HepG2 (cell line): ENCODE data around the gene TAF1B. TPM values are rescaled to one million over a fixed set of nuclear protein-coding genes. Genes with fewer than 3 reads are reported as not detected.

ENCODE experiments used
- AKAP8 ChIP-seq: sonication (generic); formaldehyde crosslinking; IDR thresholded peaks from 2 replicates; pipeline ENCODE4 v1.5.1; 2020; ENCODE audit warnings: mild to moderate bottlenecking, missing genetic modification reagents
- ATAD3A ChIP-seq: sonication (generic); formaldehyde crosslinking; IDR thresholded peaks from 2 replicates; pipeline ENCODE4 v1.4.0; 2020; ENCODE audit warnings: missing genetic modification reagents
- CSRNP1 ChIP-seq: sonication (generic); formaldehyde crosslinking; IDR thresholded peaks from 2 replicates; pipeline ENCODE4 v1.8.1; 2023; ENCODE audit warnings: mild to moderate bottlenecking, missing genetic modification reagents
- GATAD2A ChIP-seq: IDR thresholded peaks from 2 replicates; pipeline ENCODE4 v1.6.1; 2016
- HES4 ChIP-seq: sonication (generic); formaldehyde crosslinking; IDR thresholded peaks from 2 replicates; pipeline ENCODE4 v1.9.0; 2021; ENCODE audit warnings: mild to moderate bottlenecking, missing genetic modification reagents, borderline replicate concordance
- HIC2 ChIP-seq: sonication (generic); formaldehyde crosslinking; IDR thresholded peaks from 2 replicates; pipeline ENCODE4 v1.9.0; 2022; ENCODE audit warnings: low read depth, missing genetic modification reagents
- KLF15 ChIP-seq: sonication (generic); formaldehyde crosslinking; IDR thresholded peaks from 2 replicates; pipeline ENCODE4 v1.8.1; 2023; ENCODE audit warnings: borderline replicate concordance, mild to moderate bottlenecking, inconsistent platforms, missing genetic modification reagents, mixed read lengths
- KLF6 ChIP-seq: IDR thresholded peaks from 2 replicates; pipeline ENCODE4 v1.8.0; 2016; ENCODE audit warnings: missing biosample characterization, missing genetic modification reagents
- NR1H2 ChIP-seq: sonication (generic); formaldehyde crosslinking; IDR thresholded peaks from 2 replicates; pipeline ENCODE4 v1.8.1; 2022; ENCODE audit warnings: low read depth, missing genetic modification reagents, borderline replicate concordance
- TAF1 ChIP-seq: sonication (generic); formaldehyde crosslinking; IDR thresholded peaks from 2 replicates; pipeline ENCODE4 v1.4.0; 2020; ENCODE audit warnings: missing genetic modification reagents
- TEAD3 ChIP-seq: optimal IDR thresholded peaks from 2 replicates; pipeline ENCODE3; 2016; ENCODE audit warnings: borderline replicate concordance
- ZNF331 ChIP-seq: sonication (generic); formaldehyde crosslinking; IDR thresholded peaks from 2 replicates; pipeline ENCODE4 v1.4.0; 2020; ENCODE audit warnings: missing genetic modification reagents
- ZNF589 ChIP-seq: sonication (generic); formaldehyde crosslinking; conservative IDR thresholded peaks from 2 replicates; pipeline ENCODE4 v1.8.0; 2022; ENCODE audit warnings: mild to moderate bottlenecking, moderate library complexity, missing genetic modification reagents
- ZNF614 ChIP-seq: IDR thresholded peaks from 2 replicates; pipeline ENCODE4 v1.6.1; 2018; ENCODE audit warnings: missing biosample characterization, missing genetic modification reagents, inconsistent platforms, borderline replicate concordance
- polyA plus RNA-seq, 8 experiments: library from polyadenylated mRNA; depleted of rRNA in 3 of 8; stranded (reverse) in 7 of 8; unstranded in 1 of 8; fragments of >200 nt; fragmentation: Illumina TruSeq in 4 of 8; extraction: Trizol in 4 of 8; gene quantifications; 2 replicates each; pipeline versions ENCODE4 v1.2.1 to v1.2.3, GENCODE V29; 2011 to 2016; ENCODE audit warnings: low read depth in 4 of 8, missing spikeins in 1 of 8, mixed read lengths in 1 of 8; ENCODE audit not compliant: insufficient read depth in 1 of 8
- total RNA-seq, 5 experiments: library from RNA; depleted of rRNA; stranded (reverse); fragments of >200 nt; fragmentation: Illumina TruSeq; extraction: Trizol; gene quantifications; 2 replicates each; pipeline ENCODE4 v1.2.3, GENCODE V29; 2016; ENCODE audit warnings: low read depth in 1 of 5
- TF ChIP-seq, protein P1 (sequence below): sonication (generic); formaldehyde crosslinking; IDR thresholded peaks from 2 replicates; pipeline ENCODE4 v1.4.0; 2020; ENCODE audit warnings: mild to moderate bottlenecking, missing genetic modification reagents, borderline replicate concordance
- TF ChIP-seq, protein P2 (sequence below): sonication (generic); formaldehyde crosslinking; IDR thresholded peaks from 2 replicates; pipeline ENCODE4 v1.8.1; 2023; ENCODE audit warnings: missing genetic modification reagents, inconsistent platforms, borderline replicate concordance
- TF ChIP-seq, protein P3 (sequence below), 2 experiments: sonication (generic) in 1 of 2; formaldehyde crosslinking in 1 of 2; IDR thresholded peaks; 2 replicates each; pipeline versions ENCODE4 v1.4.0 to v1.6.1; 2018 to 2020; ENCODE audit warnings: missing genetic modification reagents in 2 of 2, borderline replicate concordance in 1 of 2, low read depth in 1 of 2, mild to moderate bottlenecking in 1 of 2, missing biosample characterization in 1 of 2

The TAF1B gene
- total and polyA plus RNA-seq, 2 of the 13 experiments (the other 11 are each of a cell fraction or from before 2014, with no cell fraction given), result 13.3 to 27.7 TPM

DNA sequence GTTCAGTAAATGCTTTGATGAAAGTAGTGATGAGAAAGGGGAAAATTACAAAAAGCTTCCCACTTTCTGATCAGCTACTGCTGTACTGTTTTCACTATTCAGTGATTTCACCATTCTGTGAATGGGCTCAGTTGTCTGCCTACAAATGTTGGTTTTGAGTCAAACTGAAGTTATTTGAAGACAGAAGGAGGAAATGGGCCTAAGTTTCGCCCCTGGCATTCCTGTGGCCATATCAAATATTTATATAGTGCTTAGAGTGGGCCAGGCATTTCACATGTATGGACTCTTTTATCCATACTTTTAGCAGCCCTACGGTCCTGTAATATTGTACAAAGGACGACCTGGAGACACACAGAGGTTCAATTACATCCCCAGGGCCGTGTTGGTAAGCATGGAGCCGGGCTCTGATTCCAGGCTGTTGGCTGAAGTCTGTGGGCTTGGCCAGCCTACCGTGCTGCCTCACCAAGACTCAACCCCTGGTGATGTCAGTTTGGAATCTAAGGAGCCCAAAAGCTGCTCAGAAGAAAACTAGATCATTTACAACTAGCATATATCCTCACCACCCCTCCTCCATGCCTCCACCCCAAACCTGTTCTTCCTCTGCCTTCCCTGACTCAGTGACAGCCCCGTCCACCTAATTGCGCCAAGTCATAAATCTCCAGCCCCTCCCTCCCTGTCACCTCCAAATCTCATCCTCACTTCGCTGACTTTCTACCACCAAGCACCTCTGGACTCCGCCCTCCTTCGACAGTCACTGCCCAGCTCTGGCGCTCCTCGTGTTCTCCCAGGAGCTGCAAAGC, 98.1 kb downstream of the TAF1B start (continued):
- TF ChIP-seq, protein P1, sequence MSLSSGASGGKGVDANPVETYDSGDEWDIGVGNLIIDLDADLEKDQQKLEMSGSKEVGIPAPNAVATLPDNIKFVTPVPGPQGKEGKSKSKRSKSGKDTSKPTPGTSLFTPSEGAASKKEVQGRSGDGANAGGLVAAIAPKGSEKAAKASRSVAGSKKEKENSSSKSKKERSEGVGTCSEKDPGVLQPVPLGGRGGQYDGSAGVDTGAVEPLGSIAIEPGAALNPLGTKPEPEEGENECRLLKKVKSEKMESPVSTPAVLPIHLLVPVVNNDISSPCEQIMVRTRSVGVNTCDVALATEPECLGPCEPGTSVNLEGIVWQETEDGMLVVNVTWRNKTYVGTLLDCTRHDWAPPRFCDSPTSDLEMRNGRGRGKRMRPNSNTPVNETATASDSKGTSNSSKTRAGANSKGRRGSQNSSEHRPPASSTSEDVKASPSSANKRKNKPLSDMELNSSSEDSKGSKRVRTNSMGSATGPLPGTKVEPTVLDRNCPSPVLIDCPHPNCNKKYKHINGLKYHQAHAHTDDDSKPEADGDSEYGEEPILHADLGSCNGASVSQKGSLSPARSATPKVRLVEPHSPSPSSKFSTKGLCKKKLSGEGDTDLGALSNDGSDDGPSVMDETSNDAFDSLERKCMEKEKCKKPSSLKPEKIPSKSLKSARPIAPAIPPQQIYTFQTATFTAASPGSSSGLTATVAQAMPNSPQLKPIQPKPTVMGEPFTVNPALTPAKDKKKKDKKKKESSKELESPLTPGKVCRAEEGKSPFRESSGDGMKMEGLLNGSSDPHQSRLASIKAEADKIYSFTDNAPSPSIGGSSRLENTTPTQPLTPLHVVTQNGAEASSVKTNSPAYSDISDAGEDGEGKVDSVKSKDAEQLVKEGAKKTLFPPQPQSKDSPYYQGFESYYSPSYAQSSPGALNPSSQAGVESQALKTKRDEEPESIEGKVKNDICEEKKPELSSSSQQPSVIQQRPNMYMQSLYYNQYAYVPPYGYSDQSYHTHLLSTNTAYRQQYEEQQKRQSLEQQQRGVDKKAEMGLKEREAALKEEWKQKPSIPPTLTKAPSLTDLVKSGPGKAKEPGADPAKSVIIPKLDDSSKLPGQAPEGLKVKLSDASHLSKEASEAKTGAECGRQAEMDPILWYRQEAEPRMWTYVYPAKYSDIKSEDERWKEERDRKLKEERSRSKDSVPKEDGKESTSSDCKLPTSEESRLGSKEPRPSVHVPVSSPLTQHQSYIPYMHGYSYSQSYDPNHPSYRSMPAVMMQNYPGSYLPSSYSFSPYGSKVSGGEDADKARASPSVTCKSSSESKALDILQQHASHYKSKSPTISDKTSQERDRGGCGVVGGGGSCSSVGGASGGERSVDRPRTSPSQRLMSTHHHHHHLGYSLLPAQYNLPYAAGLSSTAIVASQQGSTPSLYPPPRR (CRISPR knock-in tag), result no peak
- TF ChIP-seq TAF1 (0 out of 2 replicates have a peak, but pooled peaks have one; percentile 15), AKAP8 (CRISPR knock-in tag) (no peak), KLF6 (CRISPR knock-in tag) (no peak), TEAD3 (CRISPR knock-in tag) (peak; percentile 30), HES4 (no peak), NR1H2 (CRISPR knock-in tag) (no peak), ZNF331 (CRISPR knock-in tag) (peak; percentile 59; the same call in 1 of the 2 replicates), CSRNP1 (0 out of 2 replicates have a peak, but pooled peaks have one; percentile 38), ZNF614 (CRISPR knock-in tag) (0 out of 2 replicates have a peak, but pooled peaks have one; percentile 24), ZNF589 (no peak), HIC2 (CRISPR knock-in tag) (no peak), ATAD3A (no peak), KLF15 (no peak), GATAD2A (CRISPR knock-in tag) (peak; percentile 51)
- TF ChIP-seq, protein P2, sequence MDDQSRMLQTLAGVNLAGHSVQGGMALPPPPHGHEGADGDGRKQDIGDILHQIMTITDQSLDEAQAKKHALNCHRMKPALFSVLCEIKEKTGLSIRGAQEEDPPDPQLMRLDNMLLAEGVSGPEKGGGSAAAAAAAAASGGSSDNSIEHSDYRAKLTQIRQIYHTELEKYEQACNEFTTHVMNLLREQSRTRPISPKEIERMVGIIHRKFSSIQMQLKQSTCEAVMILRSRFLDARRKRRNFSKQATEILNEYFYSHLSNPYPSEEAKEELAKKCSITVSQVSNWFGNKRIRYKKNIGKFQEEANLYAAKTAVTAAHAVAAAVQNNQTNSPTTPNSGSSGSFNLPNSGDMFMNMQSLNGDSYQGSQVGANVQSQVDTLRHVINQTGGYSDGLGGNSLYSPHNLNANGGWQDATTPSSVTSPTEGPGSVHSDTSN (CRISPR knock-in tag), result no peak
- TF ChIP-seq, protein P3, sequence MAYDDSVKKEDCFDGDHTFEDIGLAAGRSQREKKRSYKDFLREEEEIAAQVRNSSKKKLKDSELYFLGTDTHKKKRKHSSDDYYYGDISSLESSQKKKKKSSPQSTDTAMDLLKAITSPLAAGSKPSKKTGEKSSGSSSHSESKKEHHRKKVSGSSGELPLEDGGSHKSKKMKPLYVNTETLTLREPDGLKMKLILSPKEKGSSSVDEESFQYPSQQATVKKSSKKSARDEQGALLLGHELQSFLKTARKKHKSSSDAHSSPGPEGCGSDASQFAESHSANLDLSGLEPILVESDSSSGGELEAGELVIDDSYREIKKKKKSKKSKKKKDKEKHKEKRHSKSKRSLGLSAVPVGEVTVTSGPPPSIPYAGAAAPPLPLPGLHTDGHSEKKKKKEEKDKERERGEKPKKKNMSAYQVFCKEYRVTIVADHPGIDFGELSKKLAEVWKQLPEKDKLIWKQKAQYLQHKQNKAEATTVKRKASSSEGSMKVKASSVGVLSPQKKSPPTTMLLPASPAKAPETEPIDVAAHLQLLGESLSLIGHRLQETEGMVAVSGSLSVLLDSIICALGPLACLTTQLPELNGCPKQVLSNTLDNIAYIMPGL (CRISPR knock-in tag; IDR thresholded peaks at IDR 0.05; ENCODE audit: borderline replicate concordance in 1 of 2, low read depth in 1 of 2), result no peak
